ENCODE data around the gene HMSD. TPM values are rescaled to one million over a fixed set of nuclear protein-coding genes. Genes with fewer than 3 reads are reported as not detected.

Gene HMSD
- total and polyA plus RNA-seq, 2 experiments from 2014 or later, result 2.6 to 25.1 TPM

DNA sequence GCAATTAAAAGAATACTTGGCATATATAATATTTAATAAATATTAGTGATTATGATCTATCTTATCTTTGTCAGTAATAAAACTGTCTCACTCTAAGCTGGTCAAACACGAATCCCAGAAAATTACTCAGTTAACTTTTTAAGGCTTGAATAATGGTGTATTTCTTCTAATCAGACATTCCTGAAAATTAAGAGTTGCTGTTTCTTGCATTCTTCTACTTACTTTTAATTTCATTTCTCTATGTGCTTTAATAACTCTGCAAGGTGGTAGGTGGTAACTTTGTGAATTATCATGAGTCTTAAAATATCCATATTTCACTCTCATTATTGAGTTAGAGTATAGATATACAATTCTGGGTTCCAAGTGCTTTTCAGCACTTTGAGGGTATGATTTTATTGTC is 44.4 kb upstream of the HMSD start (continued):
- TF ChIP-seq ZNF331 (CRISPR knock-in tag; IDR thresholded peaks at IDR 0.05; ENCODE audit: low read depth) (no peak), NANOG (IDR thresholded peaks at IDR 0.05; ENCODE audit: borderline replicate concordance) (no peak), EZH2 (IDR thresholded peaks at IDR 0.05; ENCODE audit: low read depth, unreplicated experiment) (no peak), EZH2phosphoT487 (IDR thresholded peaks at IDR 0.05; ENCODE audit: unreplicated experiment) (no peak), CREB1 (CRISPR knock-in tag; IDR thresholded peaks at IDR 0.05; ENCODE audit: low read depth) (no peak), STAT1 (IDR thresholded peaks at IDR 0.05; ENCODE audit: unreplicated experiment) (no peak)

DNA sequence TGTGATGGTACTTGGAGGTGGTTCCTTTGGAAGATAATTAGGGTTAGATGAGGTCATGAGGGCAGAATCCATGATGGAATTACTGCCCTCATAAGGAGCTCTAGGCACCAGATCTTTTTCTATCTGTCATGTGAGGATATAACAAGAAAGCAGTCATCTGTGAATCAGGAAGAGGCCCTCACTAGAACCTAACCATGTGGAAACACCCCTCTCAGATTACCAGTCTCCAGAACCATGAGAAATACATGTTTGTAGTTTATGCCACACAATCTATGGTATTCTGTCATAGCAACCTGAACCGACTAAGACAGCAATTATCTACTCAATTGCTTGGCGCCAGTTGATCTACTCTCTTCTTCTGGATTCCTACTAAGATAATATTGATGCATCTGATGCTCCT is 43.7 kb upstream of the HMSD start:
- Histone ChIP-seq H3K36me3 (ENCODE audit: insufficient read depth) (no peaks in the 10 kb centered on the region), H3K4me3 (no peak overlapping the region), H3F3A (replicated peaks; ENCODE audit: low read depth) (no peaks in the 10 kb centered on the region), H2AFZ (no peak overlapping the region), H3K27ac (ENCODE audit: low read depth) (no peak overlapping the region), H4K20me1 (replicated peaks; ENCODE audit: insufficient read depth) (no peaks in the 10 kb centered on the region), H3K9me2 (ENCODE audit: insufficient read depth) (peaks cover 11% of the 10 kb centered on the region; the same call in 1 of the 2 replicates), H3K4me1 (ENCODE audit: insufficient read depth) (peaks cover 11% of the 10 kb centered on the region), H3K27me3 (ENCODE audit: insufficient read depth) (no peaks in the 10 kb centered on the region), H3K4me2 (no peak overlapping the region), H3K79me2 (replicated peaks; ENCODE audit: insufficient read depth) (no peaks in the 10 kb centered on the region)
- H3K4me1 Mint-ChIP-seq, result peaks cover 11% of the 10 kb centered on the region; the same call in 2 of the 3 replicates
- peaks cover 6% of the 10 kb centered on the region; the same call in 2 of the 3 replicates for H3K9me3 Mint-ChIP-seq
- no peak for DNase-seq (ENCODE audit: low spot score)
- H3K36me3 Mint-ChIP-seq (ENCODE audit: low read depth), result peaks cover 5% of the 10 kb centered on the region; the same call in 1 of the 3 replicates
- H3K27me3 Mint-ChIP-seq (ENCODE audit: insufficient read depth, low read depth, poor library complexity), result no peaks in the 10 kb centered on the region
- no peak overlapping the region for H3K27ac Mint-ChIP-seq
- no peak for ATAC-seq
- no peak overlapping the region for H3K4me3 Mint-ChIP-seq
- TF ChIP-seq, protein P1, sequence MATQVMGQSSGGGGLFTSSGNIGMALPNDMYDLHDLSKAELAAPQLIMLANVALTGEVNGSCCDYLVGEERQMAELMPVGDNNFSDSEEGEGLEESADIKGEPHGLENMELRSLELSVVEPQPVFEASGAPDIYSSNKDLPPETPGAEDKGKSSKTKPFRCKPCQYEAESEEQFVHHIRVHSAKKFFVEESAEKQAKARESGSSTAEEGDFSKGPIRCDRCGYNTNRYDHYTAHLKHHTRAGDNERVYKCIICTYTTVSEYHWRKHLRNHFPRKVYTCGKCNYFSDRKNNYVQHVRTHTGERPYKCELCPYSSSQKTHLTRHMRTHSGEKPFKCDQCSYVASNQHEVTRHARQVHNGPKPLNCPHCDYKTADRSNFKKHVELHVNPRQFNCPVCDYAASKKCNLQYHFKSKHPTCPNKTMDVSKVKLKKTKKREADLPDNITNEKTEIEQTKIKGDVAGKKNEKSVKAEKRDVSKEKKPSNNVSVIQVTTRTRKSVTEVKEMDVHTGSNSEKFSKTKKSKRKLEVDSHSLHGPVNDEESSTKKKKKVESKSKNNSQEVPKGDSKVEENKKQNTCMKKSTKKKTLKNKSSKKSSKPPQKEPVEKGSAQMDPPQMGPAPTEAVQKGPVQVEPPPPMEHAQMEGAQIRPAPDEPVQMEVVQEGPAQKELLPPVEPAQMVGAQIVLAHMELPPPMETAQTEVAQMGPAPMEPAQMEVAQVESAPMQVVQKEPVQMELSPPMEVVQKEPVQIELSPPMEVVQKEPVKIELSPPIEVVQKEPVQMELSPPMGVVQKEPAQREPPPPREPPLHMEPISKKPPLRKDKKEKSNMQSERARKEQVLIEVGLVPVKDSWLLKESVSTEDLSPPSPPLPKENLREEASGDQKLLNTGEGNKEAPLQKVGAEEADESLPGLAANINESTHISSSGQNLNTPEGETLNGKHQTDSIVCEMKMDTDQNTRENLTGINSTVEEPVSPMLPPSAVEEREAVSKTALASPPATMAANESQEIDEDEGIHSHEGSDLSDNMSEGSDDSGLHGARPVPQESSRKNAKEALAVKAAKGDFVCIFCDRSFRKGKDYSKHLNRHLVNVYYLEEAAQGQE (IDR thresholded peaks at IDR 0.05; ENCODE audit: unreplicated experiment), result no peak
- TF ChIP-seq EZH2 (IDR thresholded peaks at IDR 0.05; ENCODE audit: low read depth, unreplicated experiment) (no peak), ZNF331 (CRISPR knock-in tag; IDR thresholded peaks at IDR 0.05; ENCODE audit: low read depth) (no peak), EZH2phosphoT487 (IDR thresholded peaks at IDR 0.05; ENCODE audit: unreplicated experiment) (no peak), POLR2AphosphoS5 (IDR thresholded peaks at IDR 0.05; ENCODE audit: low read depth) (no peak), NANOG (IDR thresholded peaks at IDR 0.05; ENCODE audit: borderline replicate concordance) (no peak), ZNF114 (CRISPR knock-in tag; IDR thresholded peaks at IDR 0.05) (no peak), CREB1 (CRISPR knock-in tag; IDR thresholded peaks at IDR 0.05; ENCODE audit: low read depth) (no peak), JUNB (IDR thresholded peaks at IDR 0.05; ENCODE audit: unreplicated experiment) (no peak)
- TF ChIP-seq, protein P2, sequence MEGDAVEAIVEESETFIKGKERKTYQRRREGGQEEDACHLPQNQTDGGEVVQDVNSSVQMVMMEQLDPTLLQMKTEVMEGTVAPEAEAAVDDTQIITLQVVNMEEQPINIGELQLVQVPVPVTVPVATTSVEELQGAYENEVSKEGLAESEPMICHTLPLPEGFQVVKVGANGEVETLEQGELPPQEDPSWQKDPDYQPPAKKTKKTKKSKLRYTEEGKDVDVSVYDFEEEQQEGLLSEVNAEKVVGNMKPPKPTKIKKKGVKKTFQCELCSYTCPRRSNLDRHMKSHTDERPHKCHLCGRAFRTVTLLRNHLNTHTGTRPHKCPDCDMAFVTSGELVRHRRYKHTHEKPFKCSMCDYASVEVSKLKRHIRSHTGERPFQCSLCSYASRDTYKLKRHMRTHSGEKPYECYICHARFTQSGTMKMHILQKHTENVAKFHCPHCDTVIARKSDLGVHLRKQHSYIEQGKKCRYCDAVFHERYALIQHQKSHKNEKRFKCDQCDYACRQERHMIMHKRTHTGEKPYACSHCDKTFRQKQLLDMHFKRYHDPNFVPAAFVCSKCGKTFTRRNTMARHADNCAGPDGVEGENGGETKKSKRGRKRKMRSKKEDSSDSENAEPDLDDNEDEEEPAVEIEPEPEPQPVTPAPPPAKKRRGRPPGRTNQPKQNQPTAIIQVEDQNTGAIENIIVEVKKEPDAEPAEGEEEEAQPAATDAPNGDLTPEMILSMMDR (conservative IDR thresholded peaks at IDR 0.05; ENCODE audit: low read depth in 2 of 2), result no peak
- TF ChIP-seq, protein P3, sequence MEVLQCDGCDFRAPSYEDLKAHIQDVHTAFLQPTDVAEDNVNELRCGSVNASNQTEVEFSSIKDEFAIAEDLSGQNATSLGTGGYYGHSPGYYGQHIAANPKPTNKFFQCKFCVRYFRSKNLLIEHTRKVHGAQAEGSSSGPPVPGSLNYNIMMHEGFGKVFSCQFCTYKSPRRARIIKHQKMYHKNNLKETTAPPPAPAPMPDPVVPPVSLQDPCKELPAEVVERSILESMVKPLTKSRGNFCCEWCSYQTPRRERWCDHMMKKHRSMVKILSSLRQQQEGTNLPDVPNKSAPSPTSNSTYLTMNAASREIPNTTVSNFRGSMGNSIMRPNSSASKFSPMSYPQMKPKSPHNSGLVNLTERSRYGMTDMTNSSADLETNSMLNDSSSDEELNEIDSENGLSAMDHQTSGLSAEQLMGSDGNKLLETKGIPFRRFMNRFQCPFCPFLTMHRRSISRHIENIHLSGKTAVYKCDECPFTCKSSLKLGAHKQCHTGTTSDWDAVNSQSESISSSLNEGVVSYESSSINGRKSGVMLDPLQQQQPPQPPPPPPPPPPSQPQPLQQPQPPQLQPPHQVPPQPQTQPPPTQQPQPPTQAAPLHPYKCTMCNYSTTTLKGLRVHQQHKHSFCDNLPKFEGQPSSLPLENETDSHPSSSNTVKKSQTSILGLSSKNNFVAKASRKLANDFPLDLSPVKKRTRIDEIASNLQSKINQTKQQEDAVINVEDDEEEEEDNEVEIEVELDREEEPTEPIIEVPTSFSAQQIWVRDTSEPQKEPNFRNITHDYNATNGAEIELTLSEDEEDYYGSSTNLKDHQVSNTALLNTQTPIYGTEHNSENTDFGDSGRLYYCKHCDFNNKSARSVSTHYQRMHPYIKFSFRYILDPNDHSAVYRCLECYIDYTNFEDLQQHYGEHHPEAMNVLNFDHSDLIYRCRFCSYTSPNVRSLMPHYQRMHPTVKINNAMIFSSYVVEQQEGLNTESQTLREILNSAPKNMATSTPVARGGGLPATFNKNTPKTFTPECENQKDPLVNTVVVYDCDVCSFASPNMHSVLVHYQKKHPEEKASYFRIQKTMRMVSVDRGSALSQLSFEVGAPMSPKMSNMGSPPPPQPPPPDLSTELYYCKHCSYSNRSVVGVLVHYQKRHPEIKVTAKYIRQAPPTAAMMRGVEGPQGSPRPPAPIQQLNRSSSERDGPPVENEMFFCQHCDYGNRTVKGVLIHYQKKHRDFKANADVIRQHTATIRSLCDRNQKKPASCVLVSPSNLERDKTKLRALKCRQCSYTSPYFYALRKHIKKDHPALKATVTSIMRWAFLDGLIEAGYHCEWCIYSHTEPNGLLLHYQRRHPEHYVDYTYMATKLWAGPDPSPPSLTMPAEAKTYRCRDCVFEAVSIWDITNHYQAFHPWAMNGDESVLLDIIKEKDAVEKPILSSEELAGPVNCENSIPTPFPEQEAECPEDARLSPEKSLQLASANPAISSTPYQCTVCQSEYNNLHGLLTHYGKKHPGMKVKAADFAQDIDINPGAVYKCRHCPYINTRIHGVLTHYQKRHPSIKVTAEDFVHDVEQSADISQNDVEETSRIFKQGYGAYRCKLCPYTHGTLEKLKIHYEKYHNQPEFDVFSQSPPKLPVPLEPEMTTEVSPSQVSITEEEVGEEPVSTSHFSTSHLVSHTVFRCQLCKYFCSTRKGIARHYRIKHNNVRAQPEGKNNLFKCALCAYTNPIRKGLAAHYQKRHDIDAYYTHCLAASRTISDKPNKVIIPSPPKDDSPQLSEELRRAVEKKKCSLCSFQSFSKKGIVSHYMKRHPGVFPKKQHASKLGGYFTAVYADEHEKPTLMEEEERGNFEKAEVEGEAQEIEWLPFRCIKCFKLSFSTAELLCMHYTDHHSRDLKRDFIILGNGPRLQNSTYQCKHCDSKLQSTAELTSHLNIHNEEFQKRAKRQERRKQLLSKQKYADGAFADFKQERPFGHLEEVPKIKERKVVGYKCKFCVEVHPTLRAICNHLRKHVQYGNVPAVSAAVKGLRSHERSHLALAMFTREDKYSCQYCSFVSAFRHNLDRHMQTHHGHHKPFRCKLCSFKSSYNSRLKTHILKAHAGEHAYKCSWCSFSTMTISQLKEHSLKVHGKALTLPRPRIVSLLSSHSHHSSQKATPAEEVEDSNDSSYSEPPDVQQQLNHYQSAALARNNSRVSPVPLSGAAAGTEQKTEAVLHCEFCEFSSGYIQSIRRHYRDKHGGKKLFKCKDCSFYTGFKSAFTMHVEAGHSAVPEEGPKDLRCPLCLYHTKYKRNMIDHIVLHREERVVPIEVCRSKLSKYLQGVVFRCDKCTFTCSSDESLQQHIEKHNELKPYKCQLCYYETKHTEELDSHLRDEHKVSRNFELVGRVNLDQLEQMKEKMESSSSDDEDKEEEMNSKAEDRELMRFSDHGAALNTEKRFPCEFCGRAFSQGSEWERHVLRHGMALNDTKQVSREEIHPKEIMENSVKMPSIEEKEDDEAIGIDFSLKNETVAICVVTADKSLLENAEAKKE (CRISPR knock-in tag; IDR thresholded peaks at IDR 0.05), result no peak
- TF ChIP-seq, protein P4, sequence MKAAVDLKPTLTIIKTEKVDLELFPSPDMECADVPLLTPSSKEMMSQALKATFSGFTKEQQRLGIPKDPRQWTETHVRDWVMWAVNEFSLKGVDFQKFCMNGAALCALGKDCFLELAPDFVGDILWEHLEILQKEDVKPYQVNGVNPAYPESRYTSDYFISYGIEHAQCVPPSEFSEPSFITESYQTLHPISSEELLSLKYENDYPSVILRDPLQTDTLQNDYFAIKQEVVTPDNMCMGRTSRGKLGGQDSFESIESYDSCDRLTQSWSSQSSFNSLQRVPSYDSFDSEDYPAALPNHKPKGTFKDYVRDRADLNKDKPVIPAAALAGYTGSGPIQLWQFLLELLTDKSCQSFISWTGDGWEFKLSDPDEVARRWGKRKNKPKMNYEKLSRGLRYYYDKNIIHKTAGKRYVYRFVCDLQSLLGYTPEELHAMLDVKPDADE (IDR thresholded peaks at IDR 0.05), result no peak
